HG02852 (cell line): Measurements from ENCODE around the gene CEP170B.

ENCODE experiments used
- ATAC-seq: cut with Tn5 transposase; IDR thresholded peaks from one replicate; pipeline ENCODE4 v1.9.1; 2021; ENCODE audit warnings: mild to moderate bottlenecking, moderate library complexity; ENCODE audit not compliant: unreplicated experiment

Gene CEP170B

GRCh38 chr14:104866451-104867370 is 1.6 kb downstream of the CEP170B start:
- no peak for ATAC-seq

GRCh38 chr14:104867371-104868059 is 2.4 kb downstream of the CEP170B start:
- no peak for ATAC-seq

GRCh38 chr14:104868060-104868740 is 3.1 kb downstream of the CEP170B start:
- no peak for ATAC-seq

GRCh38 chr14:104868811-104869572 is 3.9 kb downstream of the CEP170B start:
- ATAC-seq: no peak

DNA sequence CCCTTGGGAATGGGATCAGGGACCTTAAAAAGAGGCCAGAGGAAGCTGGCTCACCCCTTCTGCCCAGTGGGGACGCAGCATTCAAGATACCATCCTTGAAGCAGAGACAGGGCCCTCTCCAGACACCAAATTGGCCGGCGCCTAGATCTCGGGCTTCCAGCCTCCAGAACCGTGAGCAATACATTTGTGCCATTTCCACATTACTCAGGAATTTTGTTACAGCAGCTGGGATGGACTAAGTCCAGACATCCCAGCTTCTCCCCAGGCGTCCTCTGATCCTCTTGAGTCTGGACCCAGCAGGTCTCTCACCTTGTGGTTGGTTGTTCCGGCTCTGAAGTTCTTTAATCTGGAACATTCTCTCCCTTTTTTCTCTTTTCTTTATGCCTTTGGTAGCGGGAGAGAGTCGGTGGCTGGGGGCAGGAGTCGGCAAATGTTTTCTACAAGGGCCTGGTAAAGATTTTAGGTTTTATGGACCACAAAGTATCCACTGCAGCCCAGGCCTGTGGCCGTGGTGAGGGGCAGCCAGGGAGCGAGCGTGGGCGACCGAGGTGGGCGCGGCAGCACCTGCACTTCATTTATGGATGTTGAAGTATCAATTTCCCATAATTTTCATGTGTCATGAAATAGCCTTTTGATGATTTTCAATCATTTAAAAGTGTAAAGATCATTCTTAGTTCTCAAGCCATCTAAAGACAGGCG is 4.8 kb downstream of the CEP170B start:
- no peak for ATAC-seq

- no peak for ATAC-seq
These were observed 5.5 kb downstream of the CEP170B start for GRCh38 chr14:104870368-104871144.

GRCh38 chr14:104871145-104871655 is 6.1 kb downstream of the CEP170B start:
- no peak for ATAC-seq

DNA sequence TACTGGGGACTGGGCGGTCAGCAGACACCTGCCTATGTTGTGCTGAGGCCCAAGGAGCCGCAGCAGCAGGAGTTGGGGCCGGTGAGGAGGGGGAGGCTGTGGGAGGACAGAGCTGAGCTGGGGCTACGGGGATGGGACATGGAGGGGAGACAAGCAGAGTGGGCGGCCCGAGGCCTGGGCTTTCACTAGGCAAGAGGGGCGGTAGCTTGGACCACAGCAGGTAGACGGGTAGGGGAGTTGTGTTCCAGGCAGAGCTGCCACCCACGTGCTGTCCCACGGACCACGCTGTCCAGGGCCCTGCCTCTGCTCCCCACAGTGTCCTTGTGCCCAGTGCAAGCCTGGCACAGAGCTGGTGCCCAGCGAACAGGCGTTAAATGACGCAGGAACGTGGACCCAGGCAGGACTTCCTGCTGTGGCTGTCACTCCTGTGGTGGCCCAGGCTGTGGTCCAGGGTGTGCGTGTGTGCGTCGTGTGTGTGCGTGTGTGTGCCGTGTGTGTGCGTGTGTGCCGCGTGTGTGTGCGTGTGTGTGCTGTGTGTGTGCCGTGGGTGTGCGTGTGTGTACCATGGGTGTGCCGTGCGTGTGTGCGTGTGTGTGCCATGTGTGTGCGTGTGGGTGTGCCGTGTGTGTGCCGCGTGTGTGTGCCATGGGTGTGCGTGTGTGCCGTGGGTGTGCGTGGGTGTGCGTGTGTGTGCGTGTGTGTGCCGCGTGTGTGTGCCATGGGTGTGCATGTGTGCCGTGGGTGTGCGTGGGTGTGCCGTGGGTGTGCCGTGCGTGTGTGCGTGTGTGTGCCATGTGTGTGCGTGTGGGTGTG is 6.8 kb downstream of the CEP170B start:
- ATAC-seq: no peak

DNA sequence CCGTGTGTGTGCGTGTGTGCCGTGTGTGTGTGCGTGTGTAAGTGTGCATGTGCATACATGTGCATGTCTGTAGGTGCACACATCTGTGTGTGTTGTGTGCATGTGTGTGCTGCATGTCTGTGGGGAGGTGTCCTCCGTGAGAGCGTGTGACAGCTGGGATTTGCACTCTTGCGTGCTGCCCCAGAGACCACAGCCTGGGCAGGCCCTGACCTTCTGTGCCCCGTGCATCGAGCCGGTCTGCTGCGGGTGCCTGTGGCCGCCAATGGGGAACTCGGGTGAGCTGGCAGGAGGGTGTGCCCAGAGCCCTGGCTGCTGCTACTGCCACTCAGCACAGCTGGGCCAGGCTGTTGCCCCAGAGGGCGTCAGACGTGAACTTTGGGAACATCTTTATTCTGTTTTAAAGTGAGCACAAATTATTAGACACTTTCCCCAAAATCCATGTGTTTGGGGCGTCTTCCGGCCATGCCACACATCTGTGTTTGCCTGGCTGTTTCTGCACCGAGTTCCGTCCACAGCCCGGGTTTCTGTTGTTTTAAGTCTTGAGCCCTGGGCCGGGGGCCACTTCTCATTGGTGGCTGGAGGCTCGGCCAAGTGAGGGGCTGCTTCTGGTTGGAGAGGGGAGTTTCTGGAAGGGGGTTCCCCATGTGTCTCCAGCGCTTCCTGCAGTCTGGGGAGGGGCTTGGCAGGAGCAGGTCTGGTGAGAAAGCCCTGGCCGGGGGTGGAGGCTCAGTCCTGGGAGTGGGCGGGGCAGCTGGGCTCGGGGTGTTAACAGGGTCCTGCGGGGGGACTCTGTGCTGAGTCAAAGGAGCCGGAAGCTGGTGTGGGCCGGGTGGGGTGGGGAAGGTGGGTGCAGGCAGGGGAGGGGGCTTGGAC is 7.6 kb downstream of the CEP170B start:
- no peak for ATAC-seq

DNA sequence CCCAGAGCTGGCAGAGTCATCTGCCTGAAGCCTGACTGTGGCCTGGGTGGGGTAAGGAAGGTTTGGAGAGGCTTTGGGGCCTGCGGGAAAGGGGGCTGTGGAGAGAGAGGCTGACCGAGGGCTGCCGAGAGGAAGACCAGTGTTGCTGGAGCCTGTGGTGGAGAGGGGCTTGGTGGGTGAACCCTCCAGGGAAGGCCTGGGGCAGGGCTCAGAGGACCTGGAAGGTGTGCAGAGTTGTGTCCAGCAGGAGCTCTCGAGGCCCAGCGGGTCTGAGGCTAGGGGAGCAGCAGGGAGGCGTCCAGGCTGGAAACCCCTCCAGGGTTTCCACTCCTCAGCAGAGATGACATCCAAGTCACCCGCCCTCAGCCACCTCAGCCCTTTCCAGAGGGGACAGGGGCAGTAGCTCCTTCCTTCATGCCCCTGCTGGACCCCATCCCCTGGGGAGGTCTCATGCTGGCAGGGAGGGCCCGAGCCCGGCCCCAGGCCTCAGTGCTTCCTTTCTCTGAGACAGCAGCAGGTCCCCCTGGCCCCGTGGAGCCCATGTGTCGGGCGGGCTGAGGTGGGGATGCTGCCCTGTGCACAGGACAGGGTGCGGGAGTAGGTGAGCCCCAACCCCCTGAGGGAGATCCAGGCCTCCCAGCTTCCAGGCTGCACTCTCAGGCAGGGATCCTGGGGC is 8.4 kb downstream of the CEP170B start:
- ATAC-seq: no peak

GRCh38 chr14:104874110-104874531 is 9.1 kb downstream of the CEP170B start:
- no peak for ATAC-seq

- no peak for ATAC-seq
These were observed 9.7 kb downstream of the CEP170B start for GRCh38 chr14:104874571-104875411.

DNA sequence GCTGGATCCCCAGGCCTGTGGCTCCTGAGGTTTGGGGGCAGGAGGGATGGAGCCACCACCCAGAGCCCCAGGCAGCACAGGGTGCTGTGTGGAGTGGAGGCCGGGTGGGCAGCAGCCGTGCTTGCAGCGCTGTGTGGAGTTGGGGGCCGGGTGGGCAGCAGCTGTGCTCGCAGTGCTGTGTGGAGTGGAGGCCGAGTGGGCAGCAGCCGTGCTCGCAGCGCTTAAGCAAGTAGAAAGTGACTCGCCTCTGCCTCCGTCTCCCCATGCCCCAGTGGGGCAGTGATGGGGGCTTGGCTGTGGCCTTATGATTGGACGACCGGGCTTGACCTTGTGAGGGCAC is 10.3 kb downstream of the CEP170B start:
- no peak for ATAC-seq

DNA sequence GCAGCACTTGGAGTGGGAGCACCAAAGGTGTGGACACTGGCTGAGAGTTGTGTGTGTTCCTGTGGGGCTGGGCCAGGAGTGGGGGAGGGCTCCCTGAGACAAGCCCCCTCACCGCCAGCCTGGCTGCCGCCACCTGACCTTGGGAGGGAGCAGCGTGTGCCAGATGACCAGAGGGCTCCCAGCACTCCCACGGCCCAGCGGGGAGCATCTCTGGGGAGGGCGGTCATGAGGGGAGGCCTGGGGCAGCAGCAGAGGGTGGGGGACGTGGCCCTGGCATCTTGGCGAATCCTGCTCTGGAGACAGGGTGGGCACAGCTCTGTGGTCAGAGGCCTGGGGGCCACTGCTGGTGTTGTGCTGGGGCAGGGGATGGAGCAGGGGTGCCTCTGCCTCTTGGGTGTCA is 10.7 kb downstream of the CEP170B start:
- ATAC-seq: no peak

- ATAC-seq: no peak
These were observed 11.2 kb downstream of the CEP170B start for GRCh38 chr14:104876251-104876699.
